Effector CD8-positive, alpha-beta T cell (primary cell): Measurements from ENCODE around the gene AFF1.
A peak's percentile ranks its signal among the peaks of the same experiment; 100 is the strongest.
"Not testable (repeated sequence)": the region's sequence is repeated elsewhere in the genome, so short reads cannot be mapped to it uniquely, and the experiment has no call there.

Experiments
- DNase-seq: peaks from one replicate; lab custom pipeline; 2025; lab: John Stamatoyannopoulos, UW

The AFF1 gene

DNA sequence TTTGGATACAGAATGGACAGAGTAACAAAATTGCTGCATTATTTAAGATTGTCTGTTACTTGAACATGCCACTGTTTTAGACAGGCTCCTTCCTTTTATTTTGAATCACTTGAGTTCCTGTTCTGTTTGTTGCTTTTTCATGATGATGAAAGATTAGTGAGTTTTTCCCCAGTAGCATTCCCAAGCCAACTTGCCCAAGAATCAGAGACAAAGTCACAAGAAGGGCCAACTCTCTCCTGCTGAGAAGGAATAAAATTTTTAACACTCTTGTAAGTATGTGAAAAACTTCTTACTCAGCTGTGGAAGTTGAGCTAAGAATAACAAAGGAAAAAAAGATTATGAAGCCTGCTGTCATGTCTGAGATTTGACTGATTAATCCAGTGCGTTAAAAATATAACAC is 181.4 kb downstream of the AFF1 start:
- DNase-seq, result no peak

DNA sequence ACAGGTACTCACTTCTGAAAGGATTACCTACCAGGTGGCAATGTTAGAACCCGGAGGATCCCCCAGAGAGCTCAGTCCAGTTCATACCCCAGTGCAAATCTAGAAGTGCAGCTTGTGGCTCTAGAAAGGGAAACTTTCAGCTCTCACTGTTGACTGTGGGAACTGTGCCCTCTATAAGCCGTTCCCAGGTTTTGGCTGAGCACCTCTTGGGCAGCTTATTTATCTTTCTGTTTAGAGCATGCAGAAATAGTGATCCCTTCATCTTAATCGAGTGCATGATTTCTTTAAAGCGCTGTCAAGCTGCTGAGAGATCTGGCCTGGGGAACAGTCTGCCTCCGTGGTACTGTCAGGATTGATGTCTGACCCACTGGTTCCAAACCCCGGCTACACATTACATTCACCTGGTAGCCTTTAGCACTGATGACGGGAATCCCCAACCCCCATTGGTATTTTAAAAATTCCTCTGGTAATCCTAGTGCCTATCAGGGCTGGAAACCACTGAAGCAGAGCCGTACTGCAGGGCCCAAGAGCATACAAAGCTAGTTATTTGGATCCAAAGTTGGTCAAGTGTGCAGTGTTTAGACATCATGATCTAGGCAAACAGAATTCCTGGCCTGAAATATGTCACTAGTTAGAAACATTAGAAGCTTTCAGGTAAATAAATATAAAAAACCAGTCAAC is 182.4 kb downstream of the AFF1 start:
- DNase-seq, result no peak

DNA sequence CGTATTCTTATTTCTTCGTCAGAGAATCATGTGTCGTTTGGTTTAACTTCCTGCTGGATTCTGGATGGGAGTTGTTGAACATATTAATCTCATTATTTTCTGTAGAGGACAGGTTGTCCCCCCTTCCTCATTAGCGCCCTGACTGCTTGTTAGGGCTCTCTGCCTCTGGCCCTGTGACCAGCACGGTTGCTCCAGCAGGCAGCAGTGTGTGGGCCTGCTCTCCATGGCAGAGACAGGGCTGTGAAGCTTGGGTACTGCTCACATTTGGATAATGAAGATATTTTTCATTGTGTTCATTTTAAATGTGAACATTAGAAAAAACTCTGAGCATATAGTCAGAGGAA is 182.9 kb downstream of the AFF1 start:
- no peak for DNase-seq

DNA sequence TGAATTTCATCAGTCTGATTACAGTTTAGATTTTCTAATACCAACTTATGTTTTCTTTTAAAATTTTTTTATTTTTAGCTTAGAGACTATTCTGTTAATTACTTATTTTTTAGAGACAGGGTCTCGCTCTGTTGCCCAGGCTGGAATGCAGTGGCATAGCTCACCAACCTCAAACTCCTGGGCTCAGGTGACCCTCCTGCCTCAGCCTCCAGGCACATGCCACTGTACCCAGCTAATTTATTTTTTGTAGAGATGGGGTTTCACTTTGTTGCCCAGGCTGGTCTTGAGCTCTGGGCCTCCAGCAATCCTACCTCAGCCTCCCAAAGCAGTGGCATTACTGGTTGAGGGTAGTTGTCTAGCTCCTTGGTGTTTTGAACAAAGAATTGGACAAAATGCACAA is 183.6 kb downstream of the AFF1 start:
- DNase-seq, result no peak

DNA sequence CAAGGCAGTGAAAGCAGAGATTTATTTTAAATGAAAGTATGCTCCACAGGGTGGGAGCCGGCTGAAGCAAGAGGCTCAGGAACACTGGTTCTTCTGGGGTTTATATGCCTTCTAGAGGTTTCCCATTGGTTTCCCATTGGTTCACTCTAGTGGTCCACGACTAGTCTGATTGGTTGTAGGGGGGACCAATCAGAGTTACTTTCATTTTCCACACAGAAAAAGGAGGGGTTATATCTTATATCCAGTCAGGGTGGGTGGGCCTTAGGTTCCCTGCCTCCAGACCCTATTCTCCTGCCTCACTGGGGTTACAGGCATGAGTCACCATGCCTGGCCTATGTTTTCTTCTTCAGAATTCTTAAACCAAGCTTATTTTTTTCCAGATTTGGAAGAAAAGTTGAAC is 184.0 kb downstream of the AFF1 start:
- no peak for DNase-seq

DNA sequence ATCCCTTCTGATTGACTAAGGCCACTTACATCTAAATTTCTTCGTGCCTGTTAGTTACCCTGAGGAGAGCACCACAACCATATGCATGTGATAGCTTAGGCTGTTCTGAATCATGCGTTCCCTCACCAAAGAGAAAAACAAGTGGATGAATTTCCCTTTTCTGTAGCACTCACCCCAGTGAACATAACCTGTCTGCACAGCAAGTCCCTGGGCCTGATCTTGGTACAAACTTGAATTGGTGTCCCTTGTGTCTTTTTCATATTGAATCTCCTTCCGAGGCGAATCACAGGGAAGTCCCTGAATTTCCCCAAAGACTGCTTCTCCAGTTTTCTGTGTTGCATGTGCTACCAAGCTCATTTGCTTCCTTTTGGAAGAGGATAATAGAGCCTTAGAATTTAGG is 185.2 kb downstream of the AFF1 start:
- DNase-seq, result no peak

DNA sequence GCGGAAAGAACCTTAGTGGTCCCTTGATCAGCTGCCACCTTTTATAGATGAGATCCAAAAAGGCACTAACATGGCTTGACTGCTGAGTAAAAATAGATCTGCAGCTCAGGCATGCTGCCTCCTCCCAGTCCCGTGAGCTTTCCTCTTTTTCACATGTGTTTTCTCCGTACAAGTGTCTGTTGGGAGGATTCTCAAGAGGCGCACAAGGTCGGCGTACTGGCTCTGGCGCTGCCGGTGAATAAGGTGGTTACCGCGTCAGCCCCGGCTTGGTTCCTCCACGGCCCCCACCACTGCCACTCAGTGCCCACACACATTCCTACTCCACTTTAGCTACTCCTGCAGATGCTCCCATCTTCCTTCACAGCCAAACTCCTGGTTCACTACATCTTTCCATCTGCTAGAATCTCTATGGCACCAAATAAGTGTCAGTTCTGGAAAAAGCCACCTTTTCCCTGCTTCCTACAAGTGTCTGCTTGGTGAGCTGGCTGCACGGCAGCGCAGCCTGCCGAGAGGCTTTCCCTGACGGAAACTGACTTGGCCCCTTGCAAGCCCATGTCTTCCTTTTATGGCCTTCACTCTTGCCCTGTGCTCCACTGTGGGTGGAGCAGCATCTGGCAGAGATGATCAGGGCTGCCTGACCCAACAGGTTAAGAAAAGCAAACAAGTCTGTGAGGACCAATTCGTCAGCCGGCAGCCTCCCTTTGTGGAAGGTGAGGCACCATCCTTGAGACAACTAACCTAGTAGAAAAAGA is 185.8 kb downstream of the AFF1 start:
- no peak for DNase-seq

DNA sequence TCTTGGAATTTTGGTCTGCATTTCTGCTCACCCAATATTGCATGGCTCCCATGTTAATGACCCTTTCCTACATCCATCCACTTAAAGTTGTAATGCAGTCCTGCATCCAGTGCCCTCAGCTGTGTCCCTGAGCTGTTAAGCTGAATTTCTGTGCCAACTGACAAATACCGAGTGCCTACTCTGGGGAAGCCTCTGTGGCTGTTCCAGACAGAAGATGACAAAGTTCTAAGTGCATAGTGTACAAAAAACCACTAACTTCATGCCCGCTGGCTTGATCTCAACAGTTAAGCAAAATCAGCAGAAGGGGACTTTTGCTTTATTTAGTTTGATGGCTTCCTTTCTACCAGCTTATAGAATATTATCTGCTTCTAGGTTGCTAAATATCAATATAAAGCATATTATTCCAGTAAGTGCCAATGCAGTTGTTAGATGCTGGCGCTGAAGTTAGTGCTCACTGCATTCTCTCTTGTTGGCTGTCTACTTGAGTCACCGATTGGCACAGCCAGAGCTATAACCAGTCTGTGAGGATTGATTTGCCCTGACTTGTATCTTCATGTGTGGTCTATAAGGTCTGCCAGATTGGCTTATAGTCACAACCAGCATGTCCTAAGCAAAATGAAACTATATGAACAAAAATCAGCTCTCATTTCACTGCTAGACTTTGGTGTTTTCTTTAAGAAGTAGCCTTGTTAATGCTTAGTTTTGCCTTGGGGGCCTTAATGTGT is 186.7 kb downstream of the AFF1 start:
- DNase-seq, result no peak

DNA sequence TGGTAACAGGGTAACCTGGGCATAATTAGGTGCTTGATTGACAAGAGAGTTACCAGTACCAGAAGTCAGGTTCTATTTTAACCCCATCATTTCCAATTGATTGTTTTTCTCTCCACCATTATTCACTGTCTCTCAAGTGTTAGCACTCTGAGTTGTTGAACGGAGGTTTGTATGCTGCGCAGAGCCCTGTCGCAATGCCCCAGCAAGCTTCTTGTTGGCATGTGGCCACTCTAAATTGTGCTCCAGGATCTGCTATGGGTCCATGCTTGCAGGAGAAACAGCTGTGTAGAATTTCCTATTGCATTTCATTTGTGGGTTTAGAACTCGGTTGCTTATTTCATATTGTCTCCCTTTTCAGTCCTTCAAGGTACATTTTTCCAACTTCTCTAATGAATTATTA is 187.4 kb downstream of the AFF1 start:
- no peak for DNase-seq

DNA sequence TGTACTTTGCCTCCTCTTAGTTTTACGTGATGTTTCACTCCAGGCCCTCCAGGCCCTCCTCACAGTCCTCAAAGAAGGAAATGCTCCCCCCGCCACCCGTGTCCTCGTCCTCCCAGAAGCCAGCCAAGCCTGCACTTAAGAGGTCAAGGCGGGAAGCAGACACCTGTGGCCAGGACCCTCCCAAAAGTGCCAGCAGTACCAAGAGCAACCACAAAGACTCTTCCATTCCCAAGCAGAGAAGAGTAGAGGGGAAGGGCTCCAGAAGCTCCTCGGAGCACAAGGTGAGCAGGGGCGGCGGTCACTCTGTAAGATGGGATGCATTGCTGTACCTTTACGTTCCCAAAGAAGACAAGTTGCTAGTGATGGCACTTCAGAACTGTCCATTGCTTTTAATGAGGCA is 191.2 kb downstream of the AFF1 start:
- no peak for DNase-seq

DNA sequence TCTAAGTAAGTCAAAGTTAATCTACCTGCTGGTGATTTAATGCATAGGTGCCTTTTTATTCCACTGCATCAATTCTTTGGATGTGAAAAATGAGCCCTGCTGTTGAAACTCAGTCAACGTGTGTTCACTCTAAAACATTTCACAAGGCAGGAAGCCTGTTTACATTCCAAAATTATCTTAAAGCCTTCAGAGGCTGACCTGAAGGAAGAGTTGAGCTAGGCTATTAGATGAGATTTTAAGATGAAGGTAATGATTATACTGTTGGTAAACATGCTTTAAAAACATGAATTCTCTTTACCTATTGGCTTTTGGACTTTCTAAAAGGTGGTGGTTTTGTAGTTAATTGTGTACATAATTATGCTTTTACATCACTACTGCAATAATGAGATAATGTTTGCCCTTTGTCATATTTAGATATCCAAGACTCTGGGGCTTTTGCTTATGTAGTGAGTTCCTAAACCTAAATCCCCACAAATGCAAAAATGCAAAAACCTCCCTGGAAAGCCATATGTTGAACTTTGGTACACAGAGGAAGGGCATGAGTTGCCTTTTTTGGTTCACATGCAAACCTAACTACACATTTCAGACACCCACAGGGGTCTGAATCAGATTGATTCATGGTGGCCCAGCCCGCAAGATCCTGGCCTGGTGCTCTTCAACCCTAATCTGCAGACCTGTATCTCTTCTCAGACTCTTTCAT is 193.3 kb downstream of the AFF1 start:
- DNase-seq, result no peak

DNA sequence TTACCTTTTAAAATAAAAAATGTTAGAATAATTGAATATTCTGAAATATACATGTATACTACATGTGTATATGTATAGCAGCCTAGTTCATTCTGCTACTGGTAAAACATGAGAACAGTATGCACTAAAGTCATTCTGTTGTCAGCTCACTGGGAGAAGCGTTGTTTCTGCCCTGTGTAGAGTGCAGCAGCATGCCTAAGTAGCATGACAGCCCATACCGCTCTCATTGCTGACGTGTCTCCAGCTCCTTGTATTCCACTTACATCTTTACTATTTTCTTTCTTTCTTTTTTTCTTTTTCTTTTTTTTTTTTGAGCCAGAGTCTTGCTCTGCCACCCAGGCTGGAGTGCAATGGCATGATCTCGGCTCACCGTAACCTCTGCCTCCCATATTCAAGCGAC is 194.9 kb downstream of the AFF1 start:
- no peak for DNase-seq

DNA sequence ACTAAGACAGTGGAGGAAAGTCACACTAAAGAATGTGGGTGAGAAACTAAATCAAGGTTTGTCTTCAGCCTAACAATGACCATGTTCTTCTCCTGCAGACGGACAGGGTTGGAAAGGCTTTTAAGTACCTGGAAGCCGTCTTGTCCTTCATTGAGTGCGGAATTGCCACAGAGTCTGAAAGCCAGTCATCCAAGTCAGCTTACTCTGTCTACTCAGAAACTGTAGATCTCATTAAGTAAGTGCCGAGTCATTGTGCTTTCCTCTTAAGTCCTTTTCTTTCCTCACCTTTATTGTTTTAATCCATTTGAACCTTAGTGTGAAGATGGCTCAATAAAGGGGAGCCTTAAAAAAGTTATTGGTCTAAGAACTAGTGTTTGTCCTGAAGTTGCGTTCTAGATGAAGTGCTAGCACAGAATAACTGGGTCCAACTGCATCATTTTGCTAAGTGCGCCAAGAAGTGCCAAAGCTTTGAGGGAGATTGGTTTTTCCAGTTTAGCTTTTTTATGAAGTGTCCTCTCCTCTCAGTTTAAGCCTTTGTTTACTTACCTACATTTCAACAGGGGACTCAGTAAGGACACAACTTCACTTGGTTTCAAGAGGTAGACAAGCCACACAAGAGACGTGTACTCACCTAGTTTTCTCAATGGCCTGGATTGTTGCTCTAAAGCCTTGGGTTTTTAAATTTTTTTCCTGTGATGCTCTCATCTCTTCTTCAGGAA is 196.3 kb downstream of the AFF1 start:
- no peak for DNase-seq

DNA sequence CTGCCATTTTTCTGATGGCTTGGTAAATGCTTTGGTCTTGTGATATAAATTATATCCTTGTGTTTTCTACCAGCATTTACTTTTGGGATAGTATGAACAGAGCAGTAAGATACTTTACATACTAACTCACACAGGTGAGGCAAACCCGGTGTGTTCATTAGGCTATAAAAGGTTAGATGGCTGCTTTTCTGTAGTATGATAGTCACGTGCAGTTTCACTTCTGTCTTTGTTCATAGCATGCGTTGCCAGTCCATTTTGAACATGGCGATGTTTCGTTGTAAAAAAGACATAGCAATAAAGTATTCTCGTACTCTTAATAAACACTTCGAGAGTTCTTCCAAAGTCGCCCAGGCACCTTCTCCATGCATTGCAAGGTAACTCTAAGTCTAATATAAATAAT is 197.2 kb downstream of the AFF1 start:
- no peak for DNase-seq

DNA sequence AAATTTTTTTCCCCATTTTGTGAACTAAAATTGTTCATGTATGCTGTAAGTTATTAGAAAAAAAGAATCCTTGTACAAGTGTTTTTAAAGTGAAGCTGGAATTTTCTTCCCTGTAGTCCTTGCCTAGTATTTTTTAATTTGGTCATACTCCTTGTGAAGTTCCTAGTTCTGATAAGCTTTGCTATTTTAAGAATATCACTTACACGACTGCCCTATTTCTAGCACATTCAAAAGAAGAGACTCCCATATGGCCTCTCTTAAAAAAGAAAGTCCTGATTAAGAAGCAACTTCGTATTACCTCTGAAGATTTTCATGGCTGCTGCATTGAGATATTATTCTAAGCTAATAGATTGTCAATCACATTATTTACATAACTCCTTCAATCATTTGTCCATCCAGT is 198.4 kb downstream of the AFF1 start:
- DNase-seq, result no peak

DNA sequence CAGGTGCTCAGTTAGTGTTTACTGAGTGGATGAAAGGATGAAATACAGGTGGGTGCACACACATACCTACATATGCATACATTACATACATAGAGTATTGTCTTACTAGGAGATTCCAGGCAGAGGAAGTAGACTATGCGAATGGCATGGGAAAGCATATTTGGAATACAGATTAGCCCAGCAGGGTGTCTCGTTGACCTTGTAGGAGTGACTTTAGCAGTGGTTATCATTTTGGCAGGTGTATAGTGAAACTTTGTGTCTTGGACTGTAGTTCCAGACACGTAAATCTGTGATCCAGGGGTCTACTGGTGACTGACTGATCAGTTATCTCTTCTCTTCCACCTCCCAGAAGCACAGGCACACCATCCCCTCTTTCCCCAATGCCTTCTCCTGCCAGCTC is 199.3 kb downstream of the AFF1 start:
- no peak for DNase-seq

DNA sequence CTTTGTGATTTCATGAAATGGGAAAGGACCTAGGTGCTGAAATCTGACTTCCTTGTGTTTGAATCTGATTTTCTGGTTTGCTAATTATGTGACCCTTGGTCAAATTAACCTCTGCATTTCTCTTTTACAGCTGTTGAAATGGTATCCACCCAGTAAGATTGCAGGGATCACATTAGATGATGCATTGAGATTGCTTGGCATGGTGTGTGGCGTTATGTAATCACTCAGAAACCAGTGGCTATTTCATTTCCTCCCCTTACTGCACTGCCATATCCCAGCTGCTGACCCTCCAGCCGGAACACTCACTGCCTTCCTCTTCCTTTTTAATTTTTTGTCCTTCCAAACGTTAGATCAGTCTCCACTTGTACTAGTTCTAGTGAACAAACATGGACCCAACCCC is 206.6 kb downstream of the AFF1 start:
- no peak for DNase-seq

DNA sequence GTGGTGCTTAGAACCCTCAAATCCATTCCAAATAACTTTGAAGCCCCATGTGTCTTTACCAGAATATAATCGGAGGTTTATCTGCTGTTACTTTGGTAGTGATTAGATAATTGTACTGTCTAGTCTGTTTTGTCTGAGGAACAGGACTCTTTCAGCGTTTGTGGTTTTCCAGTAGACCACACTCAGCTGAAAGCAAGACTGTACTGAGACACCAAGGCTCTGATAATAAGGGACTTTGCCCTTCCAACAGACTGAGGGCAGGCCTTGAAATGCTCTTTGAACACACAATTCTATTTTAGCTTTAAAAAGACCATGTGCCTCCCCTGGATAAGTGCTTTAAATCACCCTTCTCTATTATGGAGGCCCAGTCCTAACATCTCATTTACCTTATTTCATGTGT is 209.5 kb downstream of the AFF1 start:
- DNase-seq, result no peak

DNA sequence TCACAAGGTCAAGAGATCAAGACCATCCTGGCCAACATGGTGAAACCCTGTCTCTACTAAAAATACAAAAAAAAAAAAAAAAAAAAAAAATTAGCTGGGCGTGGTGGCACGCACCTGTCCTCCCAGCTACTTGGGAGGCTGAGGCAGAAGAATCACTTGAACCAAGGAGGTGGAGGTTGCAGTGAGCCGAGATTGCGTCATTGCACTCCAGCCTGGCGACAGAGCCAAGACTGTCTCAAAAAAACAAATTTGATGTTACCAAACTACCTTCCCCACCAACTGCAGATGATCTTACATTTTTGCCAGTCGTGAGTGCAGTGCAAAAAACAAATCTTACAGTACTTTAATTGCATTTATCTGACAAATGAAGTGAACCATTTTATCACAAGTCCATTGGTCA is 211.1 kb downstream of the AFF1 start:
- DNase-seq, result not testable (repeated sequence)

DNA sequence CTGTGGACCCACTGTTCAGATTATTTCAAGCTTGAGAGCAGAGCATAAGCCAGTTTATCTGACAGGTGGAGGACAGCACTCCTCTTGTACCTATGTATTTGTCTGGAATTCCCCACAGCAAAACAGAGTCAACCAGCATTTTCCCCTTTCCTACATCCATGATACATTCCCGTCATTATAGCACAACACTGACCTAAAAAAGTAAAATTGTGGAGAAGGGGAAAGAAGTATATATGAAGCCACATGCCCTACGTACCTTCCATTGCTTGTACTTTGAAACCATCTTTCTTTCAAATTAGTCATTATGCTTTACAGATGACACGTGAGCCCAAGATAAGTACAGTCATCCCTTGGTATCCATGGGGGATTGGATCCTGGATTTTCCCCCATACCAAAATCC is 212.3 kb downstream of the AFF1 start:
- no peak for DNase-seq

DNA sequence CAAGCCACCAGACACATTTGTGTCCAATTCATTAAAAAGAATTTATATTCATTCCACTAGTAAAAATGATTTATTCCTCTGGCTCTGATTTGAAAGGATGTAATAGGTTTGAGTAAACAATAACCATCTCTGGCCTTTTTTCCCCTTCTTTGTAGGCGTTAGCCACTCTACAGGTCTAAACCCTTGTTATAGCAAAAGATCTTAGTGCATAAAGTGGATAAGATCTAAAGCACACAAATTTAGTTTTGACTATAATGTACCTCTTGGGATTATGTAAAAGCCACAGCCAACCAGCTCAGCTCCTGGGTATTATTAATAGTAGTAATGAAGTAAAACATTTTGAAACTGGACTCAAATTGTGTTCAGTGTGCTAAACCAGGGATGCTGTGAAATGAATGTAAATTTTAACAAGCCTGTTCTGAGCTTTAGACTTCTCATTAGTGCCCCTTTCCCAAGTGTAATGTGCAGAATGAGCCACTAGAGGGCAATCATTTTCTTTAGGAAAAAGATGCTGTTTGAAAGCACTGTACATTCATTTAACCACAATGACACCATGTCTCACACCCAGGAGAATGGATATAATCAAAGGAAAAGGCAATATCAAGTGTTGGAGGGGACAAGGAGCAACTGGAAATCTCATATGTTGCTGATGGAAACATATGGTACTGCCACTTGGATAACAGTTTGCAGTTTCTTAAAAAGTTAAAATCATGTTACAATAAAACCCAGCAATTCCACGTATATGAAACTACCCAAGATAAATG is 215.9 kb downstream of the AFF1 start:
- DNase-seq, result peak; percentile 16
